Fibroblast of skin of left quadriceps (primary cell): ENCODE results near the gene LAMA4.
A peak's percentile ranks its signal among the peaks of the same experiment; 100 is the strongest.
"Not testable (repeated sequence)": the region's sequence is repeated elsewhere in the genome, so short reads cannot be mapped to it uniquely, and the experiment has no call there.

Source experiments
- DNase-seq, 2 experiments: peaks; one replicate each; pipeline ENCODE4 v3.0.0-alpha.2; 2013; ENCODE audit warnings: low read depth in 2 of 2

The LAMA4 gene

DNA sequence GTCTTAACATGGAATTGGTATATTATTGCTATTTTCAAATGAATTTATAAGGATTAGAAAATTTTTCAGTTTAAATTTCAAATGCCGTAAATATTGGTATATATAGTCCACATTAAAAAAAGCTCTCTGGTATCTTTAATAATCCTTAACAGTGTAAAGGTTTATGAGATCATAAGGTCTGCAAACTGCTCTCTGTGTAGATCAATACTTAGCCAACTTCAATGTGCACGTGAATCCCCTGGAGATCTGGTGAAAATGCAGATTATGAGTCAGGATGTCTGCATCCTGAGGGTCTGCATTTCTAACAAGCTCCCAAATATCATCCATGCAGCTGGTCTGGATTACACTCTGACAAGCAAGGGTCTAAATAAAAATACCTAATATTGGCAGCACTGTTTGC, 43.5 kb downstream of the LAMA4 start:
- DNase-seq, result no peak

DNA sequence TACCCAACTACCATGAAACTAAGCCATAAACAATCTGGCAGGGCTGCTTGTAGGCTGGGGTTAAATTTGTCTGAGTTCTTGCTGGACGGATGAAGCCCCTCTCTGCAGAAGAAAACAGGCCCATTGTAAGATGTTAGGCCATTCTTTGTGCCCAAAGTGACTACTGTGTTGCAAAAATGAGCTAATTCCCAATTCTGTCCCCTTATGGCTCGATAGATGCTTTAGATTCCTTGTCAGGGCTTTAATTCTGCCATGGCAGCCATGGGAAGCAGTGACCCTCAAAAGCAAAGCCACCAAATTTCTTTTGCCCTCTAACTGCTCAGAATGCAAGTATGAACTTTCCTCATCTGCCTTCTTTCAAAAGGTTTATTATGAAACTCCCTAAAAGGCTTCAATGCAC, 45.2 kb downstream of the LAMA4 start:
- DNase-seq, result no peak

- no peak for DNase-seq
Measured at GRCh38 chr6:112207776-112208175, 46.6 kb downstream of the LAMA4 start.

- DNase-seq, result no peak
Measured at GRCh38 chr6:112207131-112207530, 47.2 kb downstream of the LAMA4 start.

GRCh38 chr6:112206110-112206458, 48.3 kb downstream of the LAMA4 start:
- no peak for DNase-seq

GRCh38 chr6:112205427-112206109, 48.8 kb downstream of the LAMA4 start:
- no peak for DNase-seq

- no peak for DNase-seq
Measured at GRCh38 chr6:112204350-112204706, 50.0 kb downstream of the LAMA4 start.

DNA sequence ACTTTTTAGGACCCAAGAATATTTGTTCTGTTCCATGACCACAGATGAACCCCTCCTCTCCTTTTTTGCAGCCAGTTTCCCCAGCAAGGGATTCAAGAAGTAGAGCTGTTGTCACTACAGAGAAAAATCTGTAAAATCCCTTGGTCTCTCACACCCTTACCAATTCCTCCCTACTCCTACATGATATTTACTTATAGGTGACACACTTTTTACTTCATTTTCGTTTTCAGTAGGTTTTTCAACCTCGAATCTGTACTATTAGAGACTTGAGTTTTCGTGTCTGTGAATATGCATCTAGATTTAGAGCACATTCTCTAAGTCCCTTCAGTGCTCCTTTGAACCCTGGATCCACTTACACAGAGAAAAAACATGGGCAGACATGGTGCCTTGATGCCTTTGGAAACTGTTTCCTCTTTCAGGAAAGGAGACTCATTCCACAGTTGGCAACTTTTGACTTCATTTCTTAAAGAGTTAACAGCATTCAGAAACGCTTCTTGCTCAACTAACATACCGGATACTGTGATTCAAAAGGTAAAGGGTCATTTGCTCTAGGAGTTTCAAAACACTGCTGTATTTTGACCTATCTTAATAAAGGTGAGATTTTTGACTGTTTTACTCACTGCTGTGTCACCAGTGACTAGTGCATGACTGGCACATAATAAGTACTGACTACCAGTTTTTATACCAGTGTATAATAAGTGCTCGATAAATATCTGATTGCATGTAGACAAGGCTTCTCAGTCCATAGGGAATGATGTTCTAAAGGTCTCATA, 50.6 kb downstream of the LAMA4 start:
- DNase-seq, result no peak

DNA sequence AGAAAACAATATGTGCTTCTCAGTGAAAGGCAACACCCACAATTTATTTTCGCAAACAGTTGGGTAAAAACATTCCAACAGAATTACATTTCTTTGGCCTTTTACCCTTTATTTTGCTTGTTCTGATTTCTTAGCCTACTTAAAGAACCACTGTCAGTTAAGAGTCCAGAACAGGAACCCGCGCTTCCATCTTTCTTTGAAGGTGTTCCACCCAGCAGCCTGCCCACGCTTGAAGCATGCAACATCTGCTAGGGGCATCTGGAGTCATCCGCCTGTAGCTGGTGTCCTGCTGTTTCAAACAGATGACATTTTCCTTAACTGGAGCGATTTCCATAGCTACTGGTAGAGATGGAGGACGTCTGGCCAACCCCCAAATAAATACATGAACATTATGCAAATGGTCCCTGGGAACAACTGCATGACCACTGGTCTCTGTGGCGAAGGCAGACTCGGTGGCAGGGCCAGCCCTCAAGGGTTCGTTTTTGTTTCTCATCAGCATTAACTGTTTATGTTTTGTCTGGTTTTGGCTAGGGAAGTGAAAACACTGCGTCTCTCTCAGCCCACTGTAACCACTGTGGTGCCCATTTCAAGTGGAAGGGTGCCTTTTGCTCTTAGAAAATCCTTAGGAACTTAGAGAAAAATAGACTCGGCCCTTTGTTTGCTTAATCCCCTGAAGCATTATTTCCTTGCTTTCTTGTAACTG, 51.6 kb downstream of the LAMA4 start:
- DNase-seq, result no peak

DNA sequence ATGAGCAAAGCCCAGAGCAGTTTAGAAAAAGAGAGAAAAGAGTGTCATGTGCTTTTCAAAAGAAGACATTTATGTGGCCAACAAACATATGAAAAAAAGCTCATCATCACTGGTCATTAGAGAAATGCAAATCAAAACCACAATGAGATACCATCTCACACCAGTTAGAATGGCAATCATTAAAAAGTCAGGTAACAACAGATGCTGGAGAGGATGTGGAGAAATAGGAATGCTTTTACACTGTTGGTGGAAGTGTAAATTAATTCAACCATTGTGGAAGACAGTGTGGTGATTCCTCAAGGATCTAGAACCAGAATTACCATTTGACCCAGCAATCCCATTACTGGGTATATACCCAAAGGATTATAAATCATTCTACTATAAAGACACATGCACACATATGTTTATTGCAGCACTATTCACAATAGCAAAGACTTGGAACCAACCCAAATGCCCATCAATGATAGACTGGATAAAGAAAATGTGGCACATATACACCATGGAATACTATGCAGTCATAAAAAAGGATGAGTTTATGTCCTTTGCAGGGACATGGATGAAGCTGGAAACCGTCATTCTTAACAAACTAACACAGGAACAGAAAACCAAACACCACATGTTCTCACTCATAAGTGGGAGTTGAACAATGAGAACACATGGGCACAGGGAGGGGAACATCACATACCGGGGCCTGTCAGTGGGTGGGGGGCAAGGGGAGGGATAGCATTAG, 54.0 kb downstream of the LAMA4 start:
- DNase-seq, result not testable (repeated sequence)

DNA sequence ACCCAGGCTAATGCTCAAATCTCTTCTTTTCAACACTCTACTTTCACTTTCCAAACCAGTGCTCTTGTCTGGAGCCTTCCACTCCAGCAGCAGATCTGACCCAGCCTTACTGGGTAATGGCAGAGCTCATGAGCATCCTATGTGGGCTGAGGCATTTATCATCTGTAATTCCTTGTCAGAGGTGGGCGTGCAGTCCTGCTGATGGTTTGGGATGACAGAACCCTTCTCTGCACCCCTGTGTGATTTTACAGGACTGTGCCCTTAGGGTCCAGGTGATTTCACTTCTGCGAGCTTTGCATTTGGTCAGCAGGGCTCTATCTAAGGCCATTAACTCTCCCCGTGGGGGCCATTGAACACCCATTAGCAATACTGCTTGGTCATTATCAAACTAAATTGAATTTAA, 55.4 kb downstream of the LAMA4 start:
- no peak for DNase-seq

DNA sequence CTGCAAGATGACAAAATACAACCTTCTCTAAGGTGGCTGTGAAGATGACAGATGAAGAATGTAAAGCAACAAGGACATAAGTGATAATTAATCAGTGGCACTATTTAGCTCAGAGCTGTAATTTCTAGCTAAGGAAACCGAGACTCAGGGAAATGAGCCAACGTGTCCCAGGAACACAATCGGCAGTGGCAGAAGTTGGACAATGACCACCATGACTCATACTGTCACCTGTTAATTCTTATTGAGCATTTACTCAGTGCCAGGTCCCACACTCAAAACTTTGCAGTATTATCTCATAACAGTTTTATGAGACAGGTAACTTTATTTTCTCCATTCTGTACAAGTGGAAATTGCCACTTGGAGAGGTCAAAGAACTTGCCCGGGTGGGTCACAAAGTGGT, 55.8 kb downstream of the LAMA4 start:
- DNase-seq, result no peak

GRCh38 chr6:112197636-112198035, 56.7 kb downstream of the LAMA4 start:
- DNase-seq, result no peak

- no peak for DNase-seq
Measured at GRCh38 chr6:112196306-112196705, 58.1 kb downstream of the LAMA4 start.

DNA sequence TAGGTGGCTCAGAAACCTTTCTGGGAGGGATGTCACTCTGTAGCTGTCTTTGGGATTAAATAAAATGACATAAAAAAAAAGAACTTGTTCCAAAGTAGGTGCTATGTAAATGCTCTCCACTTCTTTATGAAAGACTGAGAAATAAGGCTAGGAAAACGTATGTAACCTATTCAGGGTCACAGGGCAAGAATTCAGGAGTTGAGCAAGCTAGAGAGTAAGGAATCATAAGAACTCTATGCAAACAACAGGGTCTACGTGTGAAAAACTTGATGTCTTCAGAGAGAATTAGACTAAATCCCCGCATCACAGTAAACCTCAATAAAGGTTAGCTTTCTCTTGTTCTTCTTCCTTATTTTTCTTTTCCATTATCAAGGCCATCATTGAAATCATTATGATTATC, 59.2 kb downstream of the LAMA4 start:
- DNase-seq, result no peak

DNA sequence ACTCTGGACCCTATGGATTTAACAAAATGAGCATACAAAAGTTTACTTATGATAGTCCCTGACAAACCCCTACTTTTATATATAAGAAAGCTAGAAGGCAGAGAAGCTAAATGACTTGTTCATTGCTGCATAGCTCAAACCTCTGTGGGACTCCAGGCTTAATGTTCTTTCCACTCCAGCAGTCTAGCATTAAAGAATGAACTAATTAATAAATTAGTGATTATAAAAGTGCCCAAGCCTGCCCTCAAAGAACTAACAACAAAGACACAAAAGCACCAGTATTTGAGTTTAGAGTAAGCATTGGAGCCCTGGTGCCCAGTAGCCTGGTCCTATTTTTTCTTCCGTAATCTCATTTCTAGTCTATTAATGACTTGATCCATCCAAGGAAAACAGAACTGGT, 59.9 kb downstream of the LAMA4 start:
- DNase-seq, result no peak

- DNase-seq, result no peak
Measured at GRCh38 chr6:112193535-112194051, 60.8 kb downstream of the LAMA4 start.

DNA sequence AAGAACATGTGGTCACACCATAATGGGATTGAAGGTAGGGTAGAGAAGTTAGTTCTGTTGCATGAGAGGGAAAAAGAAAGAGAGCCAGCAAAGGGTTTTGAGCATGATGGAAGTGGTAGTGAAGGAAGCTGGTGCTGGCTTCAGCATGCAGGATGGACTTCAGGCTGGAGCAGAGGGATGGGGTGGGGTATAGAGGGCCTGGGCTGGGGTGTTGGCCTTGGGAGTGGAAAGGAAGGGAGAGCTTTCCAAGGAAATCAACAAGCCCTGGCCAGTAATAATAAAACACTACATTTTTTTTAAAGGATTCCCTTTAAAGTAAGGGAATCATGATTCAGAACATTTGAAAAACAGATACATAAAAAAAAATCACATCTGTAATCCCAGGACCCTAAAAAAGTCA, 61.2 kb downstream of the LAMA4 start:
- no peak for DNase-seq

DNA sequence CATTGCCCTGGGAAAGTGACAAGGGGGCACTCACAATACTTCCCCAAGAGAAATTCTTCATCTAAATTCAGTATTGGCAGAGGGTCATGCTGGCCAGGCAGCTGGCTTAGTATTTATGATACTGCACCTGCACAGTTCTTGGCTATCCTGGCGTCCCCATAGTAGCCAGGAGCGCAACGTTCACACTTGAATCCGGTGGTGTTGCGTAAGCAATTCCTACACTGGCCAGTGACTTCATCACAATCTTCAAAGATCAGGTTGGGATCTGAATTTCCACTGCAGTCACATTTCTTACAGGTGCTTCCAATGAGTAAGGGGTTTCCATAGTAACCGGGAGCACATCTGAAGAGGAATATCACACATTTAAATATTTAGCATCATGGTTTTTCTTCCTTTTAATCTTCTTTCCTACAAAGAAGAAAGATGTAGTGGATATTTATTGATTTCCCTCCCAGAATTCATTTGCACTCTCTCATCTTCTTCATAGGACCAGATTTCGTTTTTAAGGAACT, 62.8 kb downstream of the LAMA4 start:
- DNase-seq, result no peak

- no peak for DNase-seq
Measured at GRCh38 chr6:112190164-112190563, 64.2 kb downstream of the LAMA4 start.

- peak; percentile 84 for DNase-seq
Measured at GRCh38 chr6:112189494-112189893, 64.9 kb downstream of the LAMA4 start.

DNA sequence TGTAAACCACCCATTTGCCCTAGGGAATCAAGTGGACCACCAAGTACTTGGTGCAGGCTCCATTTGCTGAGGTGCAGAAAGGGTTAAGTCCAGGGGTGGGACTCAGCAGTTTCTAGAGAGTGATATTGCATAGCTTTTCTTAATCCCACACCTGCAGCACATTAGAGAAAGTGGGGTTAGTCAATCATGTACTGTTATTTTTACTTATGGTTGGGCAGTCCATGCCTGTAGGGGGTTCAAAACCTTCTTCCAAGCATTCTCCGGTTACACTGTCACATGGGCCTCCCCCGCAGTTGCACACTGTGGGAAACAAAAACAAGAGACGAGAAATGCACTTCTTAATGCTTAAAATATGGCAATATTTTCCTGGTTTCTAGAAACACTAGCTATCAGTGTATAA, 65.5 kb downstream of the LAMA4 start:
- DNase-seq, result peak; percentile 77 to 78
